Measurements from ENCODE around the gene CCNY.
"Not testable (repeated sequence)": the region's sequence is repeated elsewhere in the genome, so short reads cannot be mapped to it uniquely, and the experiment has no call there.

Gene CCNY

GRCh38 chr10:35520996-35521395, 184.7 kb downstream of the CCNY start:
- DNase-seq (ENCODE audit: low spot score), result no peak

- no peak for DNase-seq (ENCODE audit: low spot score)
These were observed 187.4 kb downstream of the CCNY start for GRCh38 chr10:35523670-35524225.

GRCh38 chr10:35526746-35527145, 190.4 kb downstream of the CCNY start:
- no peak for DNase-seq (ENCODE audit: low spot score)

GRCh38 chr10:35532141-35532540, 195.8 kb downstream of the CCNY start:
- no peak for DNase-seq (ENCODE audit: low spot score)

- no peak for DNase-seq (ENCODE audit: low spot score)
These were observed 197.3 kb downstream of the CCNY start for GRCh38 chr10:35533565-35533964.

GRCh38 chr10:35535136-35535535, 198.8 kb downstream of the CCNY start:
- DNase-seq (ENCODE audit: low spot score), result no peak

DNA sequence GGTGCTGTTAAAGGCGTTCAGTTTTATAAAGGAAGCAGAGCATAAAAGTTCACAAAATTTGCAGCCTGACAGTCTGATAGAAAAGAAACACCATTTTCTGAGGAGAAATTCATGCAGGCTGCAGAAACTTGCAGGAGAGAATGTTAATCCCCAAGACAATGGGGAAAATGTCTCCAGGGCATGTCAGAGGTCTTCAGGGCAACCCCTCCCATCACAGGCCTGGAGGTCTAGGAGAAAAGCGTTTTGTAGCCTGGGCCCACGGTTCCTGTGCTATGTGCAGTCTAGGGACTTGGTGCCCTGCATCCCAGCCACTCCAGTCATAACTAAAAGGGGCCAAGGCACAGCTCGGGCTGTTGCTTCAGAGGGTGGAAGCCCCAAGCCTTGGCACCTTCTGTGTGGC, 200.5 kb downstream of the CCNY start:
- DNase-seq (ENCODE audit: low spot score), result no peak

GRCh38 chr10:35537925-35538324, 201.6 kb downstream of the CCNY start:
- not testable (repeated sequence) for DNase-seq (ENCODE audit: low spot score)

- DNase-seq (ENCODE audit: low spot score), result no peak
These were observed 204.2 kb downstream of the CCNY start for GRCh38 chr10:35540296-35541164.

DNA sequence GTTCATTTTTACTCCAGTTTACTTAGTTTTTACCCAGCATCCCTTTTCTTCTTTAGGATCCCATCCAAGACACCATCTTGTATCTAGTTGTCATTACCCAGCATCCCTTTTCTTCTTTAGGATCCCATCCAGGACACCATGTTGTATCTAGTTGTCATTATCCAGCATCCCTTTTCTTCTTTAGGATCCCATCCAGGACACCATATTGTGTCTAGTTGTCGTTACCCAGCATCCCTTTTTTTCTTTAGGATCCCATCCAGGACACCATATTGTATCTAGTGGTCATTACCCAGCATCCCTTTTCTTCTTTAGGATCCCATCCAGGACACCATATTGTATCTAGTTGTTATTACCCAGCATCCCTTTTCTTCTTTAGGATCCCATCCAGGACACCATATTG, 205.4 kb downstream of the CCNY start:
- DNase-seq (ENCODE audit: low spot score), result no peak

GRCh38 chr10:35542303-35542702, 206.0 kb downstream of the CCNY start:
- no peak for DNase-seq (ENCODE audit: low spot score)

- DNase-seq (ENCODE audit: low spot score), result no peak
These were observed 208.9 kb downstream of the CCNY start for GRCh38 chr10:35545079-35545657.

- peak; percentile 9 for DNase-seq (ENCODE audit: low spot score)
These were observed 209.7 kb downstream of the CCNY start for GRCh38 chr10:35545878-35546590.

- no peak for DNase-seq (ENCODE audit: low spot score)
These were observed 210.5 kb downstream of the CCNY start for GRCh38 chr10:35546824-35547225.

DNA sequence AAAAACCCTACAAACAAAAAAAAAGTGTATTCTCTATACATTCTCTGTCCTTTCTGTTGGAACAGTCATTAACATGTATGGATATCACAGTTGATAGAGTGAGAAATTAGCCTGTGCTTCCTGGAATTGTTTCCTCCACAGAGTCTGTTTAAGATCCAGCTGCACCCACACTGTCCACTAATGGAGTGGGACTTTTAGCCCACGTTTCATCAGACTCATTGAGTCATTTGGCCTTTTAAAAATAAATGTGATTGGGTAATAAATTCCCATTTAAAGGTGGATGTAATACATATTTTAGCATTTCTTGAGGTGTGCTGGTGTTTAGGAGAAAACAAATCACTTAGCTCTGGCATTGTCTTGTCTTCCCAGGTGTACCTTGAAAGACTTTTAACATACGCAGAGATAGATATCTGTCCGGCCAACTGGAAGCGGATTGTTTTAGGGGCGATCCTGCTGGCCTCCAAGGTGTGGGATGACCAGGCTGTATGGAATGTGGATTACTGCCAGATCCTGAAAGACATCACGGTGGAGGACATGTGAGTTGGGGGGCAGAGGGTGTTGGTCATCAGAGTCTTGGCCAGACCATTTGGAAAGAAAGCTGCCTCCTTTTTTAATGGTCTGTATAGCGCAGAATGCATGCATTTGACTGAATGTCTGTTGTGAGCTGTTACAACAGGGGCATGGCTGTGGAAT, 216.5 kb downstream of the CCNY start:
- no peak for DNase-seq (ENCODE audit: low spot score)

DNA sequence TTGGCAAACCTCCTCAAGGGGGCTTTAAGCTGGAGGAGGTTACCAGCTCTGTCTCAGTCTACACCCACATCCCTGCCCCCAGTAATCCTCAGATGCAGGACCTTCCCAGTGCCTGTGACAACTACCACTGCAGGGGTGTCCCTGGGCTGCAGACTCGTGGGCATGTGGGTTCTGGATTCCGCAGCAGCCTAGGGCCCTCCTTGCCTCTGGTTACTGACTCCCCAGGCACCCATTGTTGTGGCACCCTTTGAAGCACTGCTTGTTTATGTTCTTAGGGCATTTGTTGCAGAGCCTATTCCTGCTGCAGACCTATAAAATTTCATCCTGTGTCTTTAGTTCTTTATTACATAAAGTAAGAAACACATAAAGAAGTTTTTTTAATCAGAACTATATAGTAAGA, 217.7 kb downstream of the CCNY start:
- DNase-seq (ENCODE audit: low spot score), result no peak

DNA sequence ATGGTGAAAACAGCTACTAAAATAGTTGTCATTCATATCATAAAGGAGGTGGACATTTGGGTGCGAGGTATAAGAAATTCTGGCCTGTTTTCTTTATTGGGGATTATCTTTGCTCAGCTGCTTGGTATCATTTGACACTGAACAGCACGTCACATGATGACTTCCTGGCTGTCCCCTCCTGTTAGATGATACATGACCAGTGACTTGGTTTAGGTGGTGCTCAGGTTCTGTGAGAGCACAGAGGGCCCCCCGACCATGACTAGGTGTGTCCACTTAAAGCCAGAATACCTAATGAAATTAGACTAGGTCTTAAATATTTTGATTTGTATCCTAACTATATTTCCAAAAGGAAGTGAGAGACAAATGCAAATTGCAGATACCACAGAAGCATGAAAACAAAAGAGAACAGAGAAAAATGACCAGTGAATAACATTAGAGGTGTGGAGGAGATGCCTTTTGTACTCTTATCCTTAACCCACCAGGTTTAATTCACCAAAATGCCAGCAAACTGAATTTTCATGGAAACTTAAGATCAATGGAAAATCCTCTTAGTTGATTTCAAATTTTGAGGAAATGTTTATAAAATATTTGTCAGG, 218.2 kb downstream of the CCNY start:
- DNase-seq (ENCODE audit: low spot score), result no peak

GRCh38 chr10:35555962-35556930, 219.9 kb downstream of the CCNY start:
- no peak for DNase-seq (ENCODE audit: low spot score)

- no peak for DNase-seq (ENCODE audit: low spot score)
These were observed 222.0 kb downstream of the CCNY start for GRCh38 chr10:35558276-35558675.

GRCh38 chr10:35559416-35559815, 223.1 kb downstream of the CCNY start:
- no peak for DNase-seq (ENCODE audit: low spot score)

DNA sequence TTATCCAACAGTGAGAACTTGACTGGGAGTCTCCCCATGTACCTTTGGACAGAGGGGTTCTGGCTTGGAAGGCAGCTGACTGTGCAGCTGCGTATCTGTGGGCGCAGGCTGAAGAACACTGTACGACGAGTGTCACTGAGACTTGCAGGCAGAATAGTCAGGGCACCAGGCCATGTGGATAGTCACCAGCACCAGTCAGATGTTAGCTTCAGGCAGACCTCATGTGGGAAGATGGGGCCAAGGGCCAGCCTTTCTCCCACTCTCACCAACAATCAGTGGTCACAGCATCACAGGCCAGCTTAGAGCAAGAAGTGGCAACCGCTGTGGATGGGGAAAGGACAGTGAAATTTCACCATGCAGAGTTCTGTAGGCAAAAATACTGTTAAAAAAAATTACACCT, 225.4 kb downstream of the CCNY start:
- no peak for DNase-seq (ENCODE audit: low spot score)
